ENCODE measurements around the gene TRAP1.

DNA sequence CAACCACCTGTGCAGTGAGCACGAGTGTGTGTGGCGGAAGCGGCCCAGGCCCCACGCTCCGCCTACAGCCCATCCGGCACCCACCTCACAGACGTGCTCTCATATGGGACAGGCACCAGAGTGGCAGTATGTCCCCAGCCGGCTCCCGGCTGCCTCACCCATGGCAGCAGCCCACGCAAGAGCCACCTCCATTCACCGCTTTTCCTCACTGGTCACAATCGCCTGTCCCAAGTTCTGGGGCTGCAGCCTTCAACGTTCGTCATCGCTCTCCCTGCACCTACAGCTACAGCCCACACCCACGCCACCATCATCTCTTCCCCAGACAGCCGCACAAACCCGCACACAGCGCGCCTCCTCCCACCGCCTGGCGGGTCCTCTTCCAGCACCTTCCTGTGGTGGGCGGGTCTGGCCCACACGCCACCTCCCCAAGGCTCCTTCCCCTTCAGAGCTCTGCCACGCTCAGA is 17.5 kb upstream of the TRAP1 start:
- TF ChIP-seq, protein P1, sequence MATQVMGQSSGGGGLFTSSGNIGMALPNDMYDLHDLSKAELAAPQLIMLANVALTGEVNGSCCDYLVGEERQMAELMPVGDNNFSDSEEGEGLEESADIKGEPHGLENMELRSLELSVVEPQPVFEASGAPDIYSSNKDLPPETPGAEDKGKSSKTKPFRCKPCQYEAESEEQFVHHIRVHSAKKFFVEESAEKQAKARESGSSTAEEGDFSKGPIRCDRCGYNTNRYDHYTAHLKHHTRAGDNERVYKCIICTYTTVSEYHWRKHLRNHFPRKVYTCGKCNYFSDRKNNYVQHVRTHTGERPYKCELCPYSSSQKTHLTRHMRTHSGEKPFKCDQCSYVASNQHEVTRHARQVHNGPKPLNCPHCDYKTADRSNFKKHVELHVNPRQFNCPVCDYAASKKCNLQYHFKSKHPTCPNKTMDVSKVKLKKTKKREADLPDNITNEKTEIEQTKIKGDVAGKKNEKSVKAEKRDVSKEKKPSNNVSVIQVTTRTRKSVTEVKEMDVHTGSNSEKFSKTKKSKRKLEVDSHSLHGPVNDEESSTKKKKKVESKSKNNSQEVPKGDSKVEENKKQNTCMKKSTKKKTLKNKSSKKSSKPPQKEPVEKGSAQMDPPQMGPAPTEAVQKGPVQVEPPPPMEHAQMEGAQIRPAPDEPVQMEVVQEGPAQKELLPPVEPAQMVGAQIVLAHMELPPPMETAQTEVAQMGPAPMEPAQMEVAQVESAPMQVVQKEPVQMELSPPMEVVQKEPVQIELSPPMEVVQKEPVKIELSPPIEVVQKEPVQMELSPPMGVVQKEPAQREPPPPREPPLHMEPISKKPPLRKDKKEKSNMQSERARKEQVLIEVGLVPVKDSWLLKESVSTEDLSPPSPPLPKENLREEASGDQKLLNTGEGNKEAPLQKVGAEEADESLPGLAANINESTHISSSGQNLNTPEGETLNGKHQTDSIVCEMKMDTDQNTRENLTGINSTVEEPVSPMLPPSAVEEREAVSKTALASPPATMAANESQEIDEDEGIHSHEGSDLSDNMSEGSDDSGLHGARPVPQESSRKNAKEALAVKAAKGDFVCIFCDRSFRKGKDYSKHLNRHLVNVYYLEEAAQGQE (IDR thresholded peaks at IDR 0.05; ENCODE audit: low read depth): no peak
- TF ChIP-seq EP300 (IDR thresholded peaks at IDR 0.05; ENCODE audit: borderline replicate concordance) (no peak), TAF1 (IDR thresholded peaks at IDR 0.05; ENCODE audit: low read depth) (no peak)
- TF ChIP-seq, protein P2, sequence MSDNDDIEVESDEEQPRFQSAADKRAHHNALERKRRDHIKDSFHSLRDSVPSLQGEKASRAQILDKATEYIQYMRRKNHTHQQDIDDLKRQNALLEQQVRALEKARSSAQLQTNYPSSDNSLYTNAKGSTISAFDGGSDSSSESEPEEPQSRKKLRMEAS (IDR thresholded peaks at IDR 0.05): no peak
